WERI-Rb-1 (cell line): ENCODE measurements around the gene UNC5B.

Experiments
- DNase-seq: peaks from one replicate; pipeline ENCODE4 v3.0.0-alpha.2; 2020
- H3K27ac ChIP-seq: fragments of 250-450 bp; sonication (Bioruptor Pico); 2 replicates; pipeline ENCODE4 v1.5.1; 2020; ENCODE audit warnings: mild to moderate bottlenecking, moderate library complexity
- H3K27me3 ChIP-seq: fragments of 250-450 bp; sonication (Bioruptor Pico); 2 replicates; pipeline ENCODE4 v1.5.1; 2021; ENCODE audit warnings: mild to moderate bottlenecking, low read depth, moderate library complexity; ENCODE audit not compliant: insufficient read depth, severe bottlenecking
- H3K36me3 ChIP-seq: fragments of 250-450 bp; sonication (Bioruptor Pico); 2 replicates; pipeline ENCODE4 v1.5.1; 2020; ENCODE audit warnings: mild to moderate bottlenecking, moderate library complexity
- H3K4me3 ChIP-seq: 2 replicates; pipeline ENCODE4 v1.5.1; 2011; ENCODE audit warnings: low read depth, mild to moderate bottlenecking, control low read depth, low read length
- H3K9me3 ChIP-seq: fragments of 250-450 bp; sonication (Bioruptor Pico); 2 replicates; pipeline ENCODE4 v1.5.1; 2021; ENCODE audit warnings: mild to moderate bottlenecking, moderate library complexity; ENCODE audit not compliant: severe bottlenecking
- TF ChIP-seq, protein P1 (sequence below): IDR thresholded peaks from 2 replicates; pipeline ENCODE4 v1.5.1; 2011; ENCODE audit warnings: low read depth, mild to moderate bottlenecking, control low read depth, inconsistent platforms, low read length

UNC5B gene

DNA sequence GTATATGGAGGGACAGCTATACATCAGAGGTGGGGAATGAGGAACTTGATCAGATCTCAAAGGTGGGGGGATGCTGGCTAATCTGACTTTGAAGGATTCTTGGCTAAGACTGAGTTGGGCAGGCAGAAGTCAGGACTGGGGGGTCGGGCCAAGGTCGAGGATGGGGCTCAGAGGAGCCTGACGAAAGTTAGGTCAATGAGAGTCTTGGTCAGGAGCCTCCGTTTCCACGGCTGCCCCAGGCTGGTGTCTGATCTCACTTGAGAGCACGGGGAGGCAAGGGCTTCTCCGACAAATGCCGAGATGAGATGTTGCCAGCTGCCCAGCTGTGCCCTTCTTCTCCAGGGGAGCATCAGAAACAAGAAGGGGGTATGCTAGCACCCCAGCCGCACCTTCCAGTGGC, 112.4 kb downstream of the UNC5B start:
- H3K27ac ChIP-seq, result no peak overlapping the region
- no peak for DNase-seq
- peaks cover 73% of the 10 kb centered on the region for H3K36me3 ChIP-seq
- no peaks in the 10 kb centered on the region for H3K9me3 ChIP-seq
- H3K4me3 ChIP-seq, result no peak overlapping the region
- TF ChIP-seq, protein P1, sequence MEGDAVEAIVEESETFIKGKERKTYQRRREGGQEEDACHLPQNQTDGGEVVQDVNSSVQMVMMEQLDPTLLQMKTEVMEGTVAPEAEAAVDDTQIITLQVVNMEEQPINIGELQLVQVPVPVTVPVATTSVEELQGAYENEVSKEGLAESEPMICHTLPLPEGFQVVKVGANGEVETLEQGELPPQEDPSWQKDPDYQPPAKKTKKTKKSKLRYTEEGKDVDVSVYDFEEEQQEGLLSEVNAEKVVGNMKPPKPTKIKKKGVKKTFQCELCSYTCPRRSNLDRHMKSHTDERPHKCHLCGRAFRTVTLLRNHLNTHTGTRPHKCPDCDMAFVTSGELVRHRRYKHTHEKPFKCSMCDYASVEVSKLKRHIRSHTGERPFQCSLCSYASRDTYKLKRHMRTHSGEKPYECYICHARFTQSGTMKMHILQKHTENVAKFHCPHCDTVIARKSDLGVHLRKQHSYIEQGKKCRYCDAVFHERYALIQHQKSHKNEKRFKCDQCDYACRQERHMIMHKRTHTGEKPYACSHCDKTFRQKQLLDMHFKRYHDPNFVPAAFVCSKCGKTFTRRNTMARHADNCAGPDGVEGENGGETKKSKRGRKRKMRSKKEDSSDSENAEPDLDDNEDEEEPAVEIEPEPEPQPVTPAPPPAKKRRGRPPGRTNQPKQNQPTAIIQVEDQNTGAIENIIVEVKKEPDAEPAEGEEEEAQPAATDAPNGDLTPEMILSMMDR, result no peak
- no peaks in the 10 kb centered on the region for H3K27me3 ChIP-seq

DNA sequence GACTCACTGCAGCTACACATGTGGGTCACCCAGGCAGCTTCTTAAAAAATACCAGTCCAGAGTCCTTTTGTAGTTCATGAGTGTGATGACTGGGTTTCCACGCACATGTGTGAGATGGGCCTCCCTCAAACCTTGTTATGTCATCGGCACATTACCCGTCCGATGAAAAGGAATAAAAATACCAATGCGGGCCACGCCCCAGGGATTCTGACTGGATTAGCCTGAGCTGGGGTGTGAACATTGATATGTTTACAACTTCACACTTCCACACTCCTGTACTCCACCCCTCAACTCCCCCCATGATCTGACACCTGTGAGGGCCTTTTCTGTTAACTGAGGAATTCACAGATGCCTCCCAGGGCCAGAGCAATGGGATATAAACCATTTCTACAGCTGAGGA, 112.9 kb downstream of the UNC5B start:
- TF ChIP-seq, protein P1, result no peak
- no peaks in the 10 kb centered on the region for H3K9me3 ChIP-seq

DNA sequence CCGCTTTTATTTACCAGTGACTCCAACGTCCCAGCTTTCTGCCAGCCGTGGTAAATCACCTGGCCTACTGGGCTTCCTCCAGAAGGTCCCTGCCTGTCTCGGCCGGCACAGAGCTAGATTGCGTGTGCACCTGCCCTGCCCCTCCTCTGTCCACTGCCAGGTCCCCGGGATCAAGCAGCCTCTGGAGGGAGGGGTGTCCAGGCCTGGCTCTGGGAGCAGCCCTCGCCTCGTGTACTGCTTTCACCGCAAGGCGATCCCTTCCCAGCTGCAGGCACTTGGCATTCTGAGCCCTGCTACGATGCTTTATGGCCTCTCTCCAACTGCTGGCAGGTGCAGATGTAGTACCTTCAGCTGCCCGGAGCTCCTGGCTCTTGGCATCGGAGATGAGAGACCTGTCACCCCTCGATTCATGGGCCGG, 114.1 kb downstream of the UNC5B start:
- peak; percentile 35 for DNase-seq
- Histone ChIP-seq H3K9me3 (no peaks in the 10 kb centered on the region), H3K27ac (peak overlapping the region; percentile 16; the same call in 1 of the 2 replicates), H3K36me3 (peaks cover 90% of the 10 kb centered on the region), H3K27me3 (no peaks in the 10 kb centered on the region), H3K4me3 (no peak overlapping the region)
- TF ChIP-seq, protein P1, result no peak

More for the DNA sequence above, 112.9 kb downstream of the UNC5B start:
- DNase-seq, result no peak
- Histone ChIP-seq H3K27ac (peak overlapping the region; percentile 6; the same call in 1 of the 2 replicates), H3K4me3 (no peak overlapping the region), H3K27me3 (no peaks in the 10 kb centered on the region), H3K36me3 (peaks cover 78% of the 10 kb centered on the region)

DNA sequence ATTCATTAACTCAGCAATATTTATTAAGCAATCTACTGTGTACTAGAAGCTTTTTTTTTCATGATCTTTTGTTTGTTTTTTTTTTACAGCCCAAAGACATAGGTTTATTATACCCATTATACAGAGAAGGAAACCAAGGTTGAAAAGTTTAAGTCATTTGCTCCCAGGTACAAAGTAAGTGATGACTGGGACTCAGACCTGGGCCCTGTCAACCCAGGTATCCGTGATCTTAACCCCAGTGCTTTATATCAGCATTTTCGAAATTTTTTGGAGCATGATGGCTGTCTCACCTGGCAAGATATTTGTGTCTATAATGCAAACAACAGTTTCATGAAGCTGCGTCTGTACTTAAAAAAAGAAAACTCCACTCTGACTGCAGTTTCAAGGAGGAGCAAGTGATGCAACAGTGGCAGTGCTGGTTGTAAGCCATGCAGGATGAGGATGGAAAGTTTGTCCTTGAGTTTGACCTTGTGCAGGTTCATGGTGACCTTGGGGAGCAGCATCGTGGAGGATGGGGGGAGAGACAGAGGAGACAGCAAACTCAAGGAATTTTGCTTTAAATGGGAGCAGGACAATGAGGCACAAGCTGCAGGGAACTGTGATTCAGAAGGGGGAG, 118.5 kb downstream of the UNC5B start:
- DNase-seq, result no peak
- TF ChIP-seq, protein P1, result no peak
- H3K4me3 ChIP-seq, result no peak overlapping the region
- peaks cover 98% of the 10 kb centered on the region for H3K36me3 ChIP-seq
- no peaks in the 10 kb centered on the region for H3K9me3 ChIP-seq
- H3K27me3 ChIP-seq, result no peaks in the 10 kb centered on the region
- no peak overlapping the region for H3K27ac ChIP-seq

DNA sequence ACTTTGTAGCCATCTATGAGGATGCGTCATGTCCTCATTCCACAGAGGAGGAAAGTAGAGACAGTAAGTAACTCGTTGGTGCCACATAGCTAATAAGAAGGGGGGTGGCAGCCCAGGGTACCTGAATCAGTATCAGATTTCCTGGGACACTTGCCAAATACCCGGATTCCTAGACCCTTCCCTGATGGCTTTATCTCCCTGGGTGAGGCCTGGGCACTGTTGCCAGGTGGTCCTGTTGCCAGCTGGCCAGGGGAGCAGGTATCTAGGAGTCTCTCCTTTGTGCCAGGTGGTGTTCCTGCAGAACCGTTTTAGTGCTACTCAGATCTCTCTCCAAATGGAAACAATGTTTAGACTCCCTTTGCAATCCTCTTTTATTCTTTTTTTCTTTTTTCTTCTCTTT, 119.4 kb downstream of the UNC5B start:
- Histone ChIP-seq H3K9me3 (no peaks in the 10 kb centered on the region), H3K36me3 (peaks cover 98% of the 10 kb centered on the region), H3K27me3 (no peaks in the 10 kb centered on the region), H3K27ac (peak overlapping the region; percentile 36), H3K4me3 (no peak overlapping the region)
- TF ChIP-seq, protein P1, result no peak
- DNase-seq, result no peak

DNA sequence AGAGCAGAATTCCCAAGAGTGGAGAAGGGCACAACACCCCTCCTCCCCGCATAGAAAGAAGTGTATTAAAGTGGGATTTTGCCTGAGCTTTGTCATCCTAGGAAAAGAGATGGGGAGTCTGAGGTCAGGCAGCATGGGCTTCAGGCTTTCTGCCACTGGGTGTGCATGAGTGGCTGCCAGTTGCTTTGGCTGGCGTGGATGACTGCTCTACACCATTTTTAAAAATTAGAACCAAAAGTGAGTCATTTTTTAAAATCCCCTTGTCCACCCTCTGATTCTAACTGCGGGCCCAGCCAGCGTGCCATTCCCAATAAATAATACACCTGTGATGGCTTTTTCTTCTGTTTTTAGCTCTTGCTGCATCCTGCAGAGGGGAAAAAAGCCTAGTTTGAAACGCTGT, 120.1 kb downstream of the UNC5B start:
- peaks cover 96% of the 10 kb centered on the region for H3K36me3 ChIP-seq
- H3K4me3 ChIP-seq, result no peak overlapping the region
- TF ChIP-seq, protein P1, result no peak
- H3K27me3 ChIP-seq, result no peaks in the 10 kb centered on the region
- no peak for DNase-seq
- H3K9me3 ChIP-seq, result no peaks in the 10 kb centered on the region
- peak overlapping the region; percentile 49 for H3K27ac ChIP-seq
